Fibroblast of gingiva (primary cell): ENCODE data around the gene MBOAT1.
"Not testable (repeated sequence)": the region's sequence is repeated elsewhere in the genome, so short reads cannot be mapped to it uniquely, and the experiment has no call there.

Source experiments
- DNase-seq: peaks from one replicate; pipeline ENCODE4 v3.0.0-alpha.2; 2011; ENCODE audit warnings: low read depth

Gene MBOAT1

GRCh38 chr6:20170455-20171148, 41.7 kb downstream of the MBOAT1 start:
- DNase-seq, result no peak

GRCh38 chr6:20169786-20170185, 42.5 kb downstream of the MBOAT1 start:
- DNase-seq, result no peak

- DNase-seq, result peak; percentile 43
These were observed 43.1 kb downstream of the MBOAT1 start for GRCh38 chr6:20169119-20169557.

GRCh38 chr6:20168690-20169089, 43.6 kb downstream of the MBOAT1 start:
- DNase-seq, result no peak

- no peak for DNase-seq
These were observed 44.7 kb downstream of the MBOAT1 start for GRCh38 chr6:20167601-20168000.

GRCh38 chr6:20166210-20166609, 46.1 kb downstream of the MBOAT1 start:
- no peak for DNase-seq

- no peak for DNase-seq
These were observed 49.8 kb downstream of the MBOAT1 start for GRCh38 chr6:20162515-20162914.

GRCh38 chr6:20160541-20161283, 51.6 kb downstream of the MBOAT1 start:
- DNase-seq, result no peak

- DNase-seq, result peak; percentile 83
These were observed 52.3 kb downstream of the MBOAT1 start for GRCh38 chr6:20159781-20160540.

GRCh38 chr6:20159098-20159497, 53.2 kb downstream of the MBOAT1 start:
- no peak for DNase-seq

- no peak for DNase-seq
These were observed 53.6 kb downstream of the MBOAT1 start for GRCh38 chr6:20158676-20159075.

- no peak for DNase-seq
These were observed 55.4 kb downstream of the MBOAT1 start for GRCh38 chr6:20156824-20157223.

GRCh38 chr6:20154753-20155152, 57.5 kb downstream of the MBOAT1 start:
- DNase-seq, result no peak

GRCh38 chr6:20153194-20153593, 59.1 kb downstream of the MBOAT1 start:
- no peak for DNase-seq

GRCh38 chr6:20148433-20148832, 63.8 kb downstream of the MBOAT1 start:
- no peak for DNase-seq

GRCh38 chr6:20147469-20147868, 64.8 kb downstream of the MBOAT1 start:
- no peak for DNase-seq

- DNase-seq, result not testable (repeated sequence)
These were observed 65.4 kb downstream of the MBOAT1 start for GRCh38 chr6:20146831-20147230.

- DNase-seq, result no peak
These were observed 66.0 kb downstream of the MBOAT1 start for GRCh38 chr6:20146291-20146690.

GRCh38 chr6:20142866-20143265, 69.4 kb downstream of the MBOAT1 start:
- no peak for DNase-seq

- DNase-seq, result no peak
These were observed 70.3 kb downstream of the MBOAT1 start for GRCh38 chr6:20141931-20142330.

GRCh38 chr6:20139127-20139963, 72.9 kb downstream of the MBOAT1 start:
- DNase-seq, result not testable (repeated sequence)

GRCh38 chr6:20137837-20138236, 74.4 kb downstream of the MBOAT1 start:
- DNase-seq, result no peak
